H1 (cell line): ENCODE measurements around the gene NODAL. TPM values are rescaled to one million over a fixed set of nuclear protein-coding genes. Genes with fewer than 3 reads are reported as not detected.

Experiments
- BACH1 ChIP-seq: IDR thresholded peaks from 2 replicates; pipeline ENCODE4 v1.6.1; 2012; ENCODE audit warnings: low read length, improper control_type of control experiment
- SIRT6 ChIP-seq: IDR thresholded peaks from one replicate; pipeline ENCODE4 v1.7.1; 2012; ENCODE audit warnings: low read length, inconsistent platforms
- SP1 ChIP-seq: IDR thresholded peaks from 2 replicates; pipeline ENCODE4 v1.6.1; 2011; ENCODE audit warnings: low read depth, low read length
- TEAD4 ChIP-seq: IDR thresholded peaks from 2 replicates; pipeline ENCODE4 v1.6.1; 2012; ENCODE audit warnings: low read depth, low read length, inconsistent platforms, mixed read lengths
- ZNF274 ChIP-seq: IDR thresholded peaks from 2 replicates; pipeline ENCODE4 v1.7.0; 2012; ENCODE audit warnings: low read length, borderline replicate concordance; ENCODE audit errors: extremely low read depth
- polyA plus RNA-seq, 7 experiments: library from polyadenylated mRNA; depleted of rRNA in 3 of 7; stranded (reverse) in 5 of 7; unstranded in 2 of 7; fragments of >200 nt in 5 of 7; fragments of 200-250 nt in 2 of 7; gene quantifications; 1 replicate in 5 of 7; 2 replicates in 1 of 7; 4 replicates in 1 of 7; pipeline versions ENCODE4 v1.2.1 to v1.2.3, GENCODE V29; 2011 to 2013; ENCODE audit warnings: missing spikeins in 2 of 7, mixed read lengths in 2 of 7
- total RNA-seq: library from RNA; stranded (reverse); fragmentation: NEBNext Ultra II Directional; extraction: Animal tissue kit (Norgen Biotek cat#: 25700); gene quantifications from 2 replicates; pipeline ENCODE4 v1.2.1, GENCODE V29; 2021
- TF ChIP-seq, protein P1 (sequence below): IDR thresholded peaks from 2 replicates; pipeline ENCODE4 v1.6.1; 2012; ENCODE audit warnings: inconsistent platforms

NODAL gene
- total and polyA plus RNA-seq, 2 of the 8 experiments (the other 6 are each of a cell fraction or from before 2014, with no cell fraction given) = 2.0 to 7.3 TPM

DNA sequence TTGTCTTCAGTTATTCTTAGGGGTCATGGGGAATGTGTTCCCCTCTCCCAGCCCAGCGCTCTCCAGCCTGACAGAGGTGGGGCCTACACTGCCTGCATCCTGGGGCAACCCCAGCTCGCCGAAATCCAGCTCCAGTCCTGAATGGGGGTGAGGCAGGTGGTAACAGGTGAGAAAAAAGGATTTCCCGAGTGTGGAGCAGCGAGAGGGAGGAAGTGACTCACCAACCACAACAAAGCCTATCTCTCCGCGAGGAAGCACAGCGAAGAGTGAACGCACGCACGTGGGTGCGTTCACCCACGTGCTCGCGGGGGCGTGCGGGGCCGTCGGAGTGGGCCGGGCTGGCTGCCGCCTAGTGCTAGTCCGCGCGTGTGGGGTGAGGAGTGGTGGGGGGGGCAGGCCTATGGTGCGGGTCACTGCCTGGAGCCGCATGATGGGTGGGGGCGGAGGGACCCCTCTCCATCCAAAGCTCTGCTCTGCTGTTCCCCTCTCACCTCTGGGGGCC is 36.2 kb upstream of the NODAL start (continued):
- TF ChIP-seq SP1 (no peak), ZNF274 (no peak), BACH1 (peak; percentile 20; the same call in 1 of the 2 replicates), SIRT6 (no peak), TEAD4 (no peak)
- TF ChIP-seq, protein P1, sequence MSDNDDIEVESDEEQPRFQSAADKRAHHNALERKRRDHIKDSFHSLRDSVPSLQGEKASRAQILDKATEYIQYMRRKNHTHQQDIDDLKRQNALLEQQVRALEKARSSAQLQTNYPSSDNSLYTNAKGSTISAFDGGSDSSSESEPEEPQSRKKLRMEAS = peak; percentile 83
